ENCODE data around the gene CAVIN4. TPM values are rescaled to one million over a fixed set of nuclear protein-coding genes. Genes with fewer than 3 reads are reported as not detected.

Gene CAVIN4
- total RNA-seq, 3 donors from 2014 or later: 0.14 to 0.82 TPM; not detected in 1

GRCh38 chr9:100555471-100555870 lies 22.4 kb upstream of the CAVIN4 start:
- no peaks in the 10 kb centered on the region for H3K9me3 ChIP-seq
- no peak overlapping the region for H3K4me3 ChIP-seq
- H3K36me3 ChIP-seq (ENCODE audit: low read depth): no peaks in the 10 kb centered on the region
- ATAC-seq (no peak), DNase-seq (no peak)
- intact Hi-C loops (cut with DNase I, micrococcal nuclease): no loop called here
- no peaks in the 10 kb centered on the region for H3K4me1 ChIP-seq (ENCODE audit: low read depth)
- TF ChIP-seq CTCF (IDR thresholded peaks at IDR 0.05): no peak

- no peak for DNase-seq
- Histone ChIP-seq H3K4me3 (no peak overlapping the region), H3K4me1 (ENCODE audit: low read depth) (no peaks in the 10 kb centered on the region), H3K9me3 (no peaks in the 10 kb centered on the region), H3K36me3 (ENCODE audit: low read depth) (no peaks in the 10 kb centered on the region)
- TF ChIP-seq CTCF (IDR thresholded peaks at IDR 0.05): no peak
- intact Hi-C loops (cut with DNase I, micrococcal nuclease): no loop called here
- no peak for ATAC-seq
Measured at GRCh38 chr9:100557053-100557452, 20.8 kb upstream of the CAVIN4 start.

GRCh38 chr9:100561256-100561655 lies 16.6 kb upstream of the CAVIN4 start:
- Histone ChIP-seq H3K4me3 (no peak overlapping the region), H3K9me3 (no peaks in the 10 kb centered on the region), H3K4me1 (ENCODE audit: low read depth) (no peaks in the 10 kb centered on the region), H3K36me3 (ENCODE audit: low read depth) (no peaks in the 10 kb centered on the region)
- TF ChIP-seq CTCF (IDR thresholded peaks at IDR 0.05): no peak
- DNase-seq (no peak), ATAC-seq (no peak)
- intact Hi-C loops (cut with DNase I, micrococcal nuclease): no loop called here

GRCh38 chr9:100567856-100568255 lies 10.0 kb upstream of the CAVIN4 start:
- H3K36me3 ChIP-seq (ENCODE audit: low read depth): no peaks in the 10 kb centered on the region
- intact Hi-C loops (cut with DNase I, micrococcal nuclease): no loop called here
- no peak for DNase-seq
- no peaks in the 10 kb centered on the region for H3K4me1 ChIP-seq (ENCODE audit: low read depth)
- no peak for ATAC-seq
- no peak for TF ChIP-seq CTCF (IDR thresholded peaks at IDR 0.05)
- no peaks in the 10 kb centered on the region for H3K9me3 ChIP-seq
- no peak overlapping the region for H3K4me3 ChIP-seq

GRCh38 chr9:100573655-100574260 lies 4.1 kb upstream of the CAVIN4 start:
- Histone ChIP-seq H3K4me1 (ENCODE audit: low read depth) (no peaks in the 10 kb centered on the region), H3K36me3 (ENCODE audit: low read depth) (no peaks in the 10 kb centered on the region), H3K9me3 (no peaks in the 10 kb centered on the region), H3K4me3 (no peak overlapping the region)
- no peak for DNase-seq
- ATAC-seq: no peak
- intact Hi-C loops (cut with DNase I, micrococcal nuclease): no loop called here
- no peak for TF ChIP-seq CTCF (IDR thresholded peaks at IDR 0.05)

- no peak for TF ChIP-seq CTCF (IDR thresholded peaks at IDR 0.05)
- no peak for ATAC-seq
- H3K36me3 ChIP-seq (ENCODE audit: low read depth): no peaks in the 10 kb centered on the region
- no peak for DNase-seq
- no peaks in the 10 kb centered on the region for H3K4me1 ChIP-seq (ENCODE audit: low read depth)
- intact Hi-C loops (cut with DNase I, micrococcal nuclease): no loop called here
- H3K9me3 ChIP-seq: no peaks in the 10 kb centered on the region
- H3K4me3 ChIP-seq: no peak overlapping the region
Measured at GRCh38 chr9:100575006-100575405, 2.9 kb upstream of the CAVIN4 start.

Measured in mucosa of descending colon (tissue), 3 donors.